ENCODE data around the gene PCYOX1L. TPM values are rescaled to one million over a fixed set of nuclear protein-coding genes. Genes with fewer than 3 reads are reported as not detected.

Gene PCYOX1L
- total and polyA plus RNA-seq, 9 of the 15 experiments (the other 6 are each of a cell fraction or from before 2014, with no cell fraction given) = 2.3 to 17.9 (median 6.0) TPM

DNA sequence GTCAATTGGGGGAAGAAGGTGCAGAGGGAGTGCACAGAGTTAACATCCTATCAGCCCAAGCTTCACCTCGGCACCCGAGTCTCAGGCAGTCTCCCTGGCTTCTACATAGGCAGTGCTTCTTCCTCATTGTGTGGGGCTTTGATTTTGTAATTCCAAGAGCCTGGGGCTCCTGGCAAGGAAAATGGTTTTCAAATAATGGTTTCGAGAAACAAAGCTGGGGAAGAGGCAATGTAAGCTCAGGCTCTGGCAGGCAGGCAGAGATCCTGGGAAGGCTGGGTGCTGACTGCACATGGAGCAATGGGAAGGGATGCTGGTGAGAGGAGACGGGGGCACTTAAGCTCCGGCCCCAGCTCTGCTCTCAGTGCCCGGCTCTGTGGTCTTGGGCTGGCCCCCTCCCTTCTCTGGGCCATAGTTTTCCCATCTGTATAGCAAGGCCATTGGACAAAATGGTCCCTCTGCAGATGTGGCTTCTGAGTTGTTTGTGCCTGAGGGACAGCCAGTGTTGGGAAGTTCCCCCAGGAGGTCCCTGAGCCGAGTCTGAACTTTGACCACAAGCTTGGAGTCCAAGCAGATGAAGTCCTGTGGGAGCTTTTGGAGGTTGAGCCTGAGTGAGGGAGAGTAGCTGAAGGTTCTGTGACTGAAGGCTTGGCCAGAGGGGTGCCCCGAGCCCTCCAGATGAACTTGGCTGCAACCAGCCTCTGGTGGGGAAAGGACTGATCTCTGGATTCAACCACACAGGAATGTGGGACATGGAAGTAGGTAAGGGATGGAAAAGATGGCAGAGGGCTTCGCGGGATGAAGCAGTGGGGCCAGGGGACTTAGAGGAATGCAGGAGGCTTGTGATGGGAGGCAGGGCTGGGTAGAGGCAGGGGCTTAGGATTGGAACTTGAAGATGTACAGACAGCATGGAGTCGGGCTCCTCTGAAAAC is 49.7 kb downstream of the PCYOX1L start:
- POLR2A ChIA-PET = interaction anchor here (0.8 to 1.1 kb wide), 4 partner anchors 9 to 87 kb away, joined by 3 to 4 read pairs (median 3); no protein-coding TSS in a partner anchor
- TF ChIP-seq RERE (CRISPR knock-in tag; IDR thresholded peaks at IDR 0.05; ENCODE audit: borderline replicate concordance) (no peak), MCM2 (IDR thresholded peaks at IDR 0.05; ENCODE audit: low read depth) (no peak), CBX2 (IDR thresholded peaks at IDR 0.05; ENCODE audit: insufficient read depth, low read length, poor library complexity, severe bottlenecking) (no peak), E2F5 (CRISPR knock-in tag; IDR thresholded peaks at IDR 0.05) (no peak), SREBF2 (CRISPR knock-in tag; IDR thresholded peaks at IDR 0.05) (no peak), HCFC1 (IDR thresholded peaks at IDR 0.05; ENCODE audit: low read depth, low read length) (no peak)
- TF ChIP-seq, protein P1, sequence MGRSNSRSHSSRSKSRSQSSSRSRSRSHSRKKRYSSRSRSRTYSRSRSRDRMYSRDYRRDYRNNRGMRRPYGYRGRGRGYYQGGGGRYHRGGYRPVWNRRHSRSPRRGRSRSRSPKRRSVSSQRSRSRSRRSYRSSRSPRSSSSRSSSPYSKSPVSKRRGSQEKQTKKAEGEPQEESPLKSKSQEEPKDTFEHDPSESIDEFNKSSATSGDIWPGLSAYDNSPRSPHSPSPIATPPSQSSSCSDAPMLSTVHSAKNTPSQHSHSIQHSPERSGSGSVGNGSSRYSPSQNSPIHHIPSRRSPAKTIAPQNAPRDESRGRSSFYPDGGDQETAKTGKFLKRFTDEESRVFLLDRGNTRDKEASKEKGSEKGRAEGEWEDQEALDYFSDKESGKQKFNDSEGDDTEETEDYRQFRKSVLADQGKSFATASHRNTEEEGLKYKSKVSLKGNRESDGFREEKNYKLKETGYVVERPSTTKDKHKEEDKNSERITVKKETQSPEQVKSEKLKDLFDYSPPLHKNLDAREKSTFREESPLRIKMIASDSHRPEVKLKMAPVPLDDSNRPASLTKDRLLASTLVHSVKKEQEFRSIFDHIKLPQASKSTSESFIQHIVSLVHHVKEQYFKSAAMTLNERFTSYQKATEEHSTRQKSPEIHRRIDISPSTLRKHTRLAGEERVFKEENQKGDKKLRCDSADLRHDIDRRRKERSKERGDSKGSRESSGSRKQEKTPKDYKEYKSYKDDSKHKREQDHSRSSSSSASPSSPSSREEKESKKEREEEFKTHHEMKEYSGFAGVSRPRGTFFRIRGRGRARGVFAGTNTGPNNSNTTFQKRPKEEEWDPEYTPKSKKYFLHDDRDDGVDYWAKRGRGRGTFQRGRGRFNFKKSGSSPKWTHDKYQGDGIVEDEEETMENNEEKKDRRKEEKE (IDR thresholded peaks at IDR 0.05; ENCODE audit: borderline replicate concordance in 1 of 2, control insufficient read depth in 1 of 2, low read depth in 2 of 2, low read length in 1 of 2) = no peak
- TF ChIP-seq, protein P2, sequence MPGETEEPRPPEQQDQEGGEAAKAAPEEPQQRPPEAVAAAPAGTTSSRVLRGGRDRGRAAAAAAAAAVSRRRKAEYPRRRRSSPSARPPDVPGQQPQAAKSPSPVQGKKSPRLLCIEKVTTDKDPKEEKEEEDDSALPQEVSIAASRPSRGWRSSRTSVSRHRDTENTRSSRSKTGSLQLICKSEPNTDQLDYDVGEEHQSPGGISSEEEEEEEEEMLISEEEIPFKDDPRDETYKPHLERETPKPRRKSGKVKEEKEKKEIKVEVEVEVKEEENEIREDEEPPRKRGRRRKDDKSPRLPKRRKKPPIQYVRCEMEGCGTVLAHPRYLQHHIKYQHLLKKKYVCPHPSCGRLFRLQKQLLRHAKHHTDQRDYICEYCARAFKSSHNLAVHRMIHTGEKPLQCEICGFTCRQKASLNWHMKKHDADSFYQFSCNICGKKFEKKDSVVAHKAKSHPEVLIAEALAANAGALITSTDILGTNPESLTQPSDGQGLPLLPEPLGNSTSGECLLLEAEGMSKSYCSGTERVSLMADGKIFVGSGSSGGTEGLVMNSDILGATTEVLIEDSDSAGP (CRISPR knock-in tag; IDR thresholded peaks at IDR 0.05) = no peak

More for the DNA sequence above, 49.7 kb downstream of the PCYOX1L start:
- Histone ChIP-seq H4K20me1 (replicated peaks; ENCODE audit: control insufficient read depth, insufficient read depth, low read length) (no peaks in the 10 kb centered on the region), H3K27ac (ENCODE audit: extremely low read depth, low read depth, low read length) (no peak overlapping the region), H3K4me1 (replicated peaks in 1 of 2; ENCODE audit: control insufficient read depth in 2 of 2, insufficient read depth in 2 of 2, low read length in 2 of 2) (peaks cover 15 to 17% of the 10 kb centered on the region in 2 experiments; a peak in 4 of 5 replicates), H3K79me2 (ENCODE audit: control insufficient read depth, insufficient read depth, low read length) (no peaks in the 10 kb centered on the region), H3K9me3 (replicated peaks; ENCODE audit: control insufficient read depth, insufficient read depth, low read depth, low read length) (no peaks in the 10 kb centered on the region), H3K9ac (ENCODE audit: insufficient read depth in 1 of 2, low read depth in 2 of 2, low read length in 2 of 2) (peak overlapping the region in 1 of 2 experiments; percentile 52; a peak in 1 of 4 replicates), H3K36me3 (ENCODE audit: control insufficient read depth, insufficient read depth, low read length) (no peaks in the 10 kb centered on the region), H3K4me2 (ENCODE audit: insufficient read depth, low read length) (no peak overlapping the region), H3K27me3 (ENCODE audit: control insufficient read depth in 2 of 2, insufficient read depth in 2 of 2, low read length in 2 of 2) (peaks cover 0 to 14% of the 10 kb centered on the region in 2 experiments; a peak in 1 of 5 replicates), H3K9me1 (ENCODE audit: control insufficient read depth, insufficient read depth, low read length) (no peaks in the 10 kb centered on the region), H3K4me3 (no peak overlapping the region), H2AFZ (ENCODE audit: low read depth, low read length) (no peak overlapping the region)
- in situ Hi-C loops (cut with MboI) (no loop called here), intact Hi-C loops (cut with micrococcal nuclease) (no loop called here)
- DNase-seq (ENCODE audit: extremely low read depth in 1 of 4, low spot score in 3 of 4) = no peak
- FAIRE-seq = no peak
- WGBS (ENCODE audit: insufficient coverage, low coverage, missing lambda C conversion rate) = 32% methylated on average over 10 of the region's 11 CpGs
- no peak for ATAC-seq
- BruUV-seq (replicated peaks) = no TSS peak
- CTCF ChIA-PET (ENCODE audit: low intra/inter-chr PET ratio) = no interaction called here

All from K562 (cell line).